NCI-H446 (cell line): Measurements from ENCODE around the gene SLC11A1.

Experiments used
- DNase-seq, 2 experiments: peaks; one replicate each; lab custom pipeline; 2025; lab: John Stamatoyannopoulos, UW

Gene SLC11A1

DNA sequence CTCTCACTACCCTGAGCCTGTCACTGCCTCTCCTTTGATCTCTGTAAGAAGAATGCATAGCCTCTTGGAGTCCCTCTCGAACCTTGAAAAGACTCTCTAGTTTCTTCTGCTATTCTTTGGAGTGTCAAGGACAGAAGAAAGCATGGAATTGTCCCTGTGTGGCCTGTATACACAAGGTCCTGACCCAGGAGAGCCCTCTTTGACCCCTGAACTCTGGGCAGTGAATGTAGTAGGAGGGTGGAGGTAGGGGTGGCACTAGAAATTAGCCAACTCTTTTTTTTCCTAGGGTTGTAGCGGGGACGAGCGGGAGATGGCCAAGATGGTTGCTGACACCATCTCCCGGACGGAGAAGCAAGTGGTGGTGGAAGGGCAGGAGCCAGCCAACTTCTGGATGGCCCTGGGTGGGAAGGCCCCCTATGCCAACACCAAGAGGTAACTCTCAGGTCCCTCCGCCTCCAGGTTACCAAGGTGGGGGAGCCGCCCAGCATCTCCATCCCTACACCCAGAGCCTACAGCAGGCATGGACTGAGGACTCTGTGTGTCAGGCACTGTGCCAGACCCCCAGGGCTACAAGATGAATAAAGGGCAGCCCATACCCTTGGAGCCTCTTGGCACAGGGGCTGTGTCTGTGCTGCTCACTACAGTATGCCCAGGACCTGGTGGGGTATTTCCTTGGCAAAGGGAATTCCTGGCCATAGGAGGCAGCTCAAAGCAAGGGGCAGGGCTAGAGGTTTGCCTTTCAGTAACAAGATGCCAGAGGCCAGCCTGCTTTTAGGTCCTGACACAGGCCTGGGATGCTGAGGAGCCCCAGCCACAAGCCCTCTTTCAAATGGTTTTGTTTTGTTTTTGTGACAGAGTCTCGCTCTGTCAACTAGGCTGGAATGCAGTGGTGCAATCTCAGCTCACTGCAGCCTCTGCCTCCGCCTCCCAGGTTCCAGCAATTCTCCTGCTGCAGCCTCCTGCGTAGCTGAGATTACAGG lies 53.2 kb downstream of the SLC11A1 start:
- DNase-seq, result no peak

- DNase-seq, result no peak
These were observed 54.9 kb downstream of the SLC11A1 start for GRCh38 chr2:218436992-218437391.

DNA sequence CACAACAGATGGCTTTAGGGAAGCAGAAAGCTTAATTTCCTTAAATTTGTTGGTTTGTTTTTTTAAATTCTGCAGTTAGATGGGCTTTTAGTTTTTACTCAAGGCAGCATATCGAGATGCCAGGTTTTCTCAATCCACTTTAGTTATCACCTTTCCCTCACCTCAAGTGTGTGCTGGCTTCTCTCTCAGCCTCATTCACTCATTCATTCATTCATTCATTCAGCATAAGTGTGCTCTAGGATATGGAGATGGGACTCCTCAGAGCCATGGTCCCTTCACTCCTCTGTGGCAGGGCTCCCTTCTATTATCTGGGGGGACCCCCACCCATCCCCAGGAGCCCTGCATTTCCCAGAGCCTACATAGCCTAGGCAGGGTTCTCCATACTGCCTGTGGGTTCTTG lies 55.9 kb downstream of the SLC11A1 start:
- DNase-seq, result no peak

DNA sequence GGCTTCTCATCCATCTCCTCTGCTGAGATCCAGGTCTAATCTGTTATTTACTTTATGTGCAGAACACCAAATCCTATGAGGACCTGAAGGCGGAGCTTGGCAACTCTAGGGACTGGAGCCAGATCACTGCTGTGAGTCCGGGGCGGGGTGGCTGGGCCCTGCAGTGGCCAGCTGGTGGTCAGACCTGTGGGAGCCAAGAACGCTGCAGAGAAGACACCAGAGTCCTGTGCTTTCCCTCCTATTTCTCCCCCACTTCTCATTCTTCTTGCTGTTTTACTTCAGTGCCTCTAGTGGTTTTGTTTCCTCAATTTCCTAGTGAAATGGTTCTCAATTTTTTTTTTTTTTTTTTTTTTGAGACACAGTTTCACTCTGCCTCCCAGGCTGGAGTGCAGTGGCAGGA lies 56.5 kb downstream of the SLC11A1 start:
- no peak for DNase-seq

- no peak for DNase-seq
These were observed 62.8 kb downstream of the SLC11A1 start for GRCh38 chr2:218444692-218445357.

- no peak for DNase-seq
These were observed 63.5 kb downstream of the SLC11A1 start for GRCh38 chr2:218445602-218446001.
